ENCODE measurements around the gene PRXL2B.

The PRXL2B gene

GRCh38 chr1:2580691-2581090 lies 5.9 kb upstream of the PRXL2B start:
- Histone ChIP-seq H3K27ac (ENCODE audit: low read depth, low read length) (no peak overlapping the region), H3K4me1 (ENCODE audit: control insufficient read depth, low read length) (peaks cover 88% of the 10 kb centered on the region), H4K20me1 (ENCODE audit: control insufficient read depth, insufficient read depth, low read depth, low read length) (no peaks in the 10 kb centered on the region), H3F3A (ENCODE audit: control insufficient read depth, insufficient read depth) (peaks cover 12% of the 10 kb centered on the region), H3K4me3 (ENCODE audit: low read length) (0 out of 2 replicates have a peak overlapping the region, but pooled peaks have one; percentile 1), H3K4me2 (ENCODE audit: low read length) (peak overlapping the region; percentile 17), H3K9me2 (replicated peaks; ENCODE audit: control insufficient read depth, low read length) (no peaks in the 10 kb centered on the region), H3K79me2 (ENCODE audit: control insufficient read depth, low read length) (no peaks in the 10 kb centered on the region), H3K27me3 (ENCODE audit: control insufficient read depth, low read length) (no peaks in the 10 kb centered on the region), H3K36me3 (ENCODE audit: control insufficient read depth, low read length) (peaks cover 12% of the 10 kb centered on the region), H3K9me3 (ENCODE audit: control insufficient read depth, insufficient read depth, low read length) (no peaks in the 10 kb centered on the region)
- TF ChIP-seq, protein P1, sequence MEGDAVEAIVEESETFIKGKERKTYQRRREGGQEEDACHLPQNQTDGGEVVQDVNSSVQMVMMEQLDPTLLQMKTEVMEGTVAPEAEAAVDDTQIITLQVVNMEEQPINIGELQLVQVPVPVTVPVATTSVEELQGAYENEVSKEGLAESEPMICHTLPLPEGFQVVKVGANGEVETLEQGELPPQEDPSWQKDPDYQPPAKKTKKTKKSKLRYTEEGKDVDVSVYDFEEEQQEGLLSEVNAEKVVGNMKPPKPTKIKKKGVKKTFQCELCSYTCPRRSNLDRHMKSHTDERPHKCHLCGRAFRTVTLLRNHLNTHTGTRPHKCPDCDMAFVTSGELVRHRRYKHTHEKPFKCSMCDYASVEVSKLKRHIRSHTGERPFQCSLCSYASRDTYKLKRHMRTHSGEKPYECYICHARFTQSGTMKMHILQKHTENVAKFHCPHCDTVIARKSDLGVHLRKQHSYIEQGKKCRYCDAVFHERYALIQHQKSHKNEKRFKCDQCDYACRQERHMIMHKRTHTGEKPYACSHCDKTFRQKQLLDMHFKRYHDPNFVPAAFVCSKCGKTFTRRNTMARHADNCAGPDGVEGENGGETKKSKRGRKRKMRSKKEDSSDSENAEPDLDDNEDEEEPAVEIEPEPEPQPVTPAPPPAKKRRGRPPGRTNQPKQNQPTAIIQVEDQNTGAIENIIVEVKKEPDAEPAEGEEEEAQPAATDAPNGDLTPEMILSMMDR (IDR thresholded peaks at IDR 0.05; ENCODE audit: low read depth, low read length, poor library complexity, severe bottlenecking), result no peak
- TF ChIP-seq EZH2phosphoT487 (IDR thresholded peaks at IDR 0.05; ENCODE audit: borderline replicate concordance, low read length), result no peak

DNA sequence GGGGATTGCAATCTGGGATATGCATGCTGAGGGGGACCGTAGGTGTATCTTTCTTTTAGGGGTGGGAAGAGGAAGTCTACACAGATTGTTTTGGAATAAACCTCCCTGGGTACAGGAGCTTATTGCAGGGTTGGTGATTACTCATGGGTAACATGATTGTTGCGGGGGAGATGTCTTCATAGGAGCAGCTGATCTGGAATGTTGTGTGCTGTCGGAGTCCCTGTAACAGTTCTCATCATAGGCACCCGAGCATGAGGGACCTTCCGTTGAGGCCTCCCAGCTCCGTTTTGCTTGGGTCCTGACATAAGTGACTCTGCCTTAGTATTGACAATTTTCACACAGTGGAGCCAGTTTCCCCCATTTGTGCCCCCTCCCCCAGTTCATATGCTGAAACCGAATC lies 4.2 kb upstream of the PRXL2B start:
- peaks cover 12% of the 10 kb centered on the region for H3F3A ChIP-seq (ENCODE audit: control insufficient read depth, insufficient read depth)
- no peaks in the 10 kb centered on the region for H3K79me2 ChIP-seq (ENCODE audit: control insufficient read depth, low read length)
- no peak overlapping the region for H3K4me2 ChIP-seq (ENCODE audit: low read length)
- no peaks in the 10 kb centered on the region for H3K9me2 ChIP-seq (replicated peaks; ENCODE audit: control insufficient read depth, low read length)
- H3K27ac ChIP-seq (ENCODE audit: low read depth, low read length), result no peak overlapping the region
- no peaks in the 10 kb centered on the region for H3K27me3 ChIP-seq (ENCODE audit: control insufficient read depth, low read length)
- no peaks in the 10 kb centered on the region for H4K20me1 ChIP-seq (ENCODE audit: control insufficient read depth, insufficient read depth, low read depth, low read length)
- H3K4me3 ChIP-seq (ENCODE audit: low read length), result no peak overlapping the region
- H3K36me3 ChIP-seq (ENCODE audit: control insufficient read depth, low read length), result peaks cover 14% of the 10 kb centered on the region
- no peaks in the 10 kb centered on the region for H3K9me3 ChIP-seq (ENCODE audit: control insufficient read depth, insufficient read depth, low read length)
- TF ChIP-seq, protein P1 (IDR thresholded peaks at IDR 0.05; ENCODE audit: low read depth, low read length, poor library complexity, severe bottlenecking), result no peak
- TF ChIP-seq EZH2phosphoT487 (IDR thresholded peaks at IDR 0.05; ENCODE audit: borderline replicate concordance, low read length), result no peak
- peaks cover 75% of the 10 kb centered on the region for H3K4me1 ChIP-seq (ENCODE audit: control insufficient read depth, low read length)

DNA sequence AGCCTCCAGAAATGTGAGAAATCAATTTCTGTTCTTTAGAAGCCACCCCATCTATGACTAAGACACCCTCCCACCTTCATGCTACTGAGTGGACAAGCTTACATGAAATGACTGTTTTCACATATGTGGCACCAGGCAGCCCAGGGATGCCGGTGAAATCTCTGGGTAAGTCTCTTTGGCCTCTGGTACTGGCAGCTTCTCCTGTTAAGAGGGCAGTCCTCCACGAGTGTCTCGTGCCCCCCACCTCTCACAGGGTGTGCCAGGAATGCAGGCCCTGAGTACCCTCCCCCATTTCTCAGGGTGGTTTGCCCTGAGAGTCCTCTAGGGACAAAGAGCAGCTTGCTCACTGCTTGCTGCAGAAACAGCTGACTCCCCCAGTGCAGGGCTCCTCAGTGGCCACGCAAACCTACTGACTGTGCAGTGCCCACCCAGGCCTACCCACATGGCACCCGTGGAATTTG lies 3.2 kb upstream of the PRXL2B start:
- Histone ChIP-seq H3K9me3 (ENCODE audit: control insufficient read depth, insufficient read depth, low read length) (no peaks in the 10 kb centered on the region), H3K27ac (ENCODE audit: low read depth, low read length) (no peak overlapping the region), H3F3A (ENCODE audit: control insufficient read depth, insufficient read depth) (peaks cover 12% of the 10 kb centered on the region), H3K4me1 (ENCODE audit: control insufficient read depth, low read length) (peaks cover 71% of the 10 kb centered on the region), H3K79me2 (ENCODE audit: control insufficient read depth, low read length) (no peaks in the 10 kb centered on the region), H3K27me3 (ENCODE audit: control insufficient read depth, low read length) (no peaks in the 10 kb centered on the region), H3K9me2 (replicated peaks; ENCODE audit: control insufficient read depth, low read length) (no peaks in the 10 kb centered on the region), H3K36me3 (ENCODE audit: control insufficient read depth, low read length) (peaks cover 14% of the 10 kb centered on the region), H4K20me1 (ENCODE audit: control insufficient read depth, insufficient read depth, low read depth, low read length) (no peaks in the 10 kb centered on the region), H3K4me2 (ENCODE audit: low read length) (0 out of 2 replicates have a peak overlapping the region, but pooled peaks have one; percentile 88), H3K4me3 (ENCODE audit: low read length) (no peak overlapping the region)
- TF ChIP-seq, protein P1 (IDR thresholded peaks at IDR 0.05; ENCODE audit: low read depth, low read length, poor library complexity, severe bottlenecking), result no peak
- TF ChIP-seq EZH2phosphoT487 (IDR thresholded peaks at IDR 0.05; ENCODE audit: borderline replicate concordance, low read length), result no peak
